Inferior parietal cortex (tissue), 1 donor: ENCODE measurements around the gene CADM2.

Source experiments
- DNase-seq: peaks from one replicate; pipeline ENCODE4 v3.0.0-alpha.2; 2016; ENCODE audit errors: extremely low spot score

Gene CADM2

GRCh38 chr3:84984429-84984828 is 25.6 kb downstream of the CADM2 start:
- no peak for DNase-seq

- DNase-seq = no peak
These were observed 27.0 kb downstream of the CADM2 start for GRCh38 chr3:84985795-84986194.

DNA sequence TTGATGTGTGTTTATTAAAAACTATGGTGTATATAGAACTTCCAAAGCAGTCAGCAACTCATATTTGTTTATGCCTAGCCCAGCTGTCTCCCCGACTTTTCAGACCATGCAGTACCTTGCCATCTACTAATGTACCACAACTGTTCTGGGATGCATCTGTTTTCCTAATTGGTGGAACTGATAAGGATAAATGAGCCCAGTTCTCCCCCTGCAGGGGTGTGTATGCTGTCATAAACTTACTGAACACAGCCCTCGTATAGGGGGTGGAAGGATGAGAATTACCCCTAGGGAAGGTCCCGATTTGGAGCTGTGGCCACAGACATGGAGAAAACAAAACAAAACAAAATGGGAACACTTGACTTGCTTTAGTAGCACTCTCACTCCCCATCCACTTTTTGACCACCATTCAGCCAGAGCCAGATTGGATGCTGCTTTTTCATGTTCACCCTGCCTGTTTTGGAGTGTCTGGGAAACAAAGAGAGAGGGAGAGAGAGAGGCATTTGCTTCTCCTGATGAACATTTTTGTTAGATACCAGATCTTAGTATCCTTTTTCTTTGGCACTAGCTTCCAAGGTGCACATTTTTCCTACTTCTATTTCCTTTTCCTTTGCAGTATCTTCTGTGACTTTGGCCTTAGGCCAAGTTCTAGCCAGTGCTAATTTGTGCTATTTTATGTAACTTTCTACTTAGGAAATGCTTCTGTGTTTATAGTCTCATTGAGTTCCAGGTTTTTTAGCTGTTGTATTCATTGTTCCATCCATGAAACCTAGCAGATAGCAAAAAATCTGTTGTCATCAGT is 29.1 kb downstream of the CADM2 start:
- DNase-seq = no peak

GRCh38 chr3:84989102-84989501 is 30.3 kb downstream of the CADM2 start:
- DNase-seq = no peak

DNA sequence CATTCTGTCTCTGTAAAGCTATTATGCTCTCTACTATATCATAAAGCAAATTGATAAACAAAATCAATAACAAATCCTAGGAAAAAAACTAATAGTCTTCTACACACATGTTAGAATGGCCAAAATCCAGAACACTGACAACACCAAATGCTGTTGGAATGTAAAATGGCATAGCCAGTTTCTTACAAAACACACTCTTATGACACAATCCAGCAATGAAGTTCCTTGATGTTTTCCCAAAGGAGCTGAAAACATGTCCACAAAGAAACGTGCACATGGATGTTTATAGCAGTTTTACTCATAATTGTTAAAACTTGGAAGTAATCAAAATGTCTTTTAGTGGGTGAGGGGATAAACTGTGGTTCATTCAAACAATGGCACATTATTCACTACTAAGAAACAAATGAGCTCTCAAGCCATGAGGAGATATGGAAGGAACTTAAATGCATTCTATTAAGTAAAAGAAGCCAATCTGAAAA is 32.7 kb downstream of the CADM2 start:
- no peak for DNase-seq

- no peak for DNase-seq
These were observed 35.2 kb downstream of the CADM2 start for GRCh38 chr3:84993956-84994355.

- DNase-seq = no peak
These were observed 39.8 kb downstream of the CADM2 start for GRCh38 chr3:84998545-84998944.

DNA sequence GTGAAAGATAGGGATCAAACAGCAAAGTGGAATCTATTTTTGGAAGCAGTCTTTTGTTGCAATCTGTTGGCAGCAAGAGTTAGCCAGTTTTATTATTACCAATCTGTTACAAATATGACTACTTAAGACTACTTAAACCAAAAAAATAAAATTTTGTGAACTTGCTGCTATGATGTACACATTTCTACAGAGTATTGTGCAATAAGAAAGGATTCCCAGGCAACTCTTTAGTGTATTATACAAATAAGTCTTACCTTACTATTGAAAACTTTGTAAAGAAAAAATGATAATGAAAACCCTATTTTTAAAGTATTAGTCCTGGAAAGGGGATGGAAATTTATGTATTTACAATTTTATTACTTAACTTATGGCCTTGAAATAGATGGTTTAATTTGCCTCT is 44.7 kb downstream of the CADM2 start:
- no peak for DNase-seq

DNA sequence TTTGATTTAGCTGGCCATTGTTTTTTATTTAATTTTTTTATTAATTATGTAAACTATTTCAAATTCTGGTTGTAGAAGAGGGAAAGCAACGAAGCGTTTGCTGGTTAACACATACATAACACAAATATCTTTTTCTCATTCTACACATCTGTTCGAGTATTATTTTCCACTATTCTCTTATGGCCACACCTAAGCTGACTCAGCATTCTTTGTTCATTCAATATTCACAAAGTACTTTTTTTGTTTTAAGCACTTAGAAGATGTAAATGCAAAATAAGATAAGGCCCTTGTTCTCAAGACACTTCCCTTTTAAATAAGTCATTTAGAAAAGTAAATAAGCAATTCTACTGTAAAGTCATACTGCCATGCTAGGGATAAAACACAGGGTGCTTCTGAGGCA is 45.4 kb downstream of the CADM2 start:
- DNase-seq = no peak

GRCh38 chr3:85005946-85006345 is 47.2 kb downstream of the CADM2 start:
- no peak for DNase-seq

GRCh38 chr3:85007195-85008094 is 48.7 kb downstream of the CADM2 start:
- no peak for DNase-seq

- no peak for DNase-seq
These were observed 62.0 kb downstream of the CADM2 start for GRCh38 chr3:85020828-85021227.

GRCh38 chr3:85030052-85030451 is 71.3 kb downstream of the CADM2 start:
- DNase-seq = no peak

DNA sequence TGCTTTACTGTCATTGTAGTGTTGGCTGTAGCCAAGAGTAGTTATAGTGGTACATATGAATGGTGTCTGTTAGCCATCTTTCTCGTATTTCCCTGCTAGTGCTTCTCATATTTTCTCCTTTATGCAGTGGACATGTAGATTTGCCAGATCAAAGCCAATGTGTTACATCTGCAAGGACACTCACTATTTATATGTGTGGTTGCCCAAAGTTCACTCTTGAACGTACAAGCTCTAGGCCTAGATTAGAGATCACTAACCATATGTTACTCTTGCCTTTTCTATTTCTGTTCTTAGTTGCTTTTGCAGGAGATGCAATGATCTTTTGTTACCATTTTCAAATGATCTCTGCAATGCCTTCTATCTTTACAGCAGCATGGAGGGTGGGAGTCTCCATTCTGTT is 78.4 kb downstream of the CADM2 start:
- DNase-seq = no peak

DNA sequence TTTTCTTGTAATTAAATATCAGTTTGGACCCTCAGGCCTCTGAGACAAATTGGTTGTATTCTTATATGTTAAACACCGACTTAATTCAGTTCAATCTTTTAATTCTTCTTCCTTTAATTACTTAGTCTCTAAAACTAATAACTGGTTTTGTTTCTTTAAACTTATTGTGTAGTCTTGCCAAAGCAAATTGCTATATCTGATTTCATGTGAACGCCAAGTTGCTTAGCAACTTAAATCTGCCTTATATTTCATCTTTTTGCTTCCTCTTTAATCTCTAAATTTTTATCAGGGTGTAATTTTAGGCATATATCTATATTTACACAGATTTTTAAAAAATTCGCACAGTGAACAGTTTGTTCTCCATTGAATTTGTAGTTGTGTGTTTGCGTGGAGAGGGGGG is 82.2 kb downstream of the CADM2 start:
- DNase-seq = no peak

DNA sequence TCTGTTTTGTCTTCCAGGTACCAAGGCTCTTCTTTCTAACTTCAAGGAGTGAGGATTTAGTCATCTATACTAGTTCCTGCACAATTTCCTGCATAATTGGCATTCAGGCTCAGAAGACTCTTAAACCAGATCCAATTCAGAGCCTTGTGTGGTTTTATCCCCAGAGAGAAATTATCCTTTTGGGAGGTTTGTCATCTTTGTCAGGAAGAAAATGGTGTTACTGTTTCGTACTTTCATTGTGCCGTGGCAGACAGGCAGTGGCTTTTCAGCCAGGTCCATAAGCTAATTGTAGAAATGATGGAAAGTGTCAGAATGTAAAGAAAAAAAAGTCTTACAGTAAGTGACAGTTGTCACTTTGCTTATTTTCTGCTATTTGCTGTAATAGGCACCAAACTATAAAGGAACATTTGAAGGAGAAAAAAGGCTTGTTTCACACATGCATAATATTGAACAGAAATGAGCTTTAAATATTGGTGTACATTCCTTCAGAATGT is 82.8 kb downstream of the CADM2 start:
- DNase-seq = no peak

DNA sequence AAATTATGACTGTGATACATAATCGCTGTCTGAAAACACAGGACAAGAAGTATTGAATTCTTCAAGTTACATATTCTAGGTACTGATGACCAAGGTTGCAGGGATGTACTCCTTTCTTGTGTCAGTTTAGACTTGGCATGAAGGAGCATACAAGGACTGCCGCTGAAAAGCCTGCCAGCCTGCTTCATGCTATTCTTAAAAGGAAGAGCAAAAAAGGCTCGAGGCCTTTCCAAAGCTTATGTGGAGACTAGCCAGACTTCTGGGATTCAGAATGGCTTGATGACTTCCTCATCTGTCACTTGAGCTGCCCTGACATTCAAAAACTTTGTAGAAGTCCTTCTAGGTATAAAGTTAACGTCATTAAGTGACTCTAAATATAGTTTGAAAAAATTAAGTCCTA is 92.0 kb downstream of the CADM2 start:
- DNase-seq = no peak

GRCh38 chr3:85051786-85052185 is 93.0 kb downstream of the CADM2 start:
- DNase-seq = no peak

- no peak for DNase-seq
These were observed 94.8 kb downstream of the CADM2 start for GRCh38 chr3:85053626-85054025.

GRCh38 chr3:85054579-85054978 is 95.8 kb downstream of the CADM2 start:
- no peak for DNase-seq

DNA sequence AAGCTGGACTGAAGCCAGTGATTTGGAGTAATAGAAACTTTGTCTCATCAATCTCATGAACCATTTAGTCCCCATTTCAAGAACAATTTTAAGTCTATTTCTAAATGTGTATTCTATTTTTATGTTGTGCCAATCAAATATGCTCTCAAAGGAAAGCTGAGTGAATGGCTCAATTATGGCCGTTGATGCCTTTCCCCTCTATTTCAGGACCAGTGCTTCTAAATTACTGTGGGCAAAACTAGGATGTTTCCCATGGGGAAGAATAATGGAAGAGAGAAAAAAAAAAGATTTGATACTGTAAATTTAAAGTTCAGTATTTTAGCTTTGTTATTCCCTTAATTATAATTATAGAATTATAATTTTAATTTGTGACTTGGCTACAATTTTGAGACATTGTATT is 110.1 kb downstream of the CADM2 start:
- no peak for DNase-seq

DNA sequence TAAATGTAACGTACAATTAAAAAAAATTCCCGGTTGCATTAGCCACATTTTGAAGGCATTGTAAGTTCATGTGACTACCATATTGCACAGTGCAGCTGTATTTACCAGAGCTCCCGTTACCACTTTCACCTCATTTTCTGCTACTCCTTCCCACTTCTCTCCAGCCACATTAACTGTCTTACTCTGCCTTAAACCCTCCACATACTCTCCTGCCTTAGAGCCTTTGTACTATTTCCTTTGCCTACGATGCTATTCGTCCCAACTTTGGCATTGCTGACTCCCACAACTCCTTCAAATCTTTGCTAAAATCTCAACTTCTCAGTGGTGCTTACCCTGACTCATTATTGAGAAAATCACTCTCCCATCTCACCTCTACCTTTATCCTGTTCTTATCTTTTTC is 115.2 kb downstream of the CADM2 start:
- no peak for DNase-seq

DNA sequence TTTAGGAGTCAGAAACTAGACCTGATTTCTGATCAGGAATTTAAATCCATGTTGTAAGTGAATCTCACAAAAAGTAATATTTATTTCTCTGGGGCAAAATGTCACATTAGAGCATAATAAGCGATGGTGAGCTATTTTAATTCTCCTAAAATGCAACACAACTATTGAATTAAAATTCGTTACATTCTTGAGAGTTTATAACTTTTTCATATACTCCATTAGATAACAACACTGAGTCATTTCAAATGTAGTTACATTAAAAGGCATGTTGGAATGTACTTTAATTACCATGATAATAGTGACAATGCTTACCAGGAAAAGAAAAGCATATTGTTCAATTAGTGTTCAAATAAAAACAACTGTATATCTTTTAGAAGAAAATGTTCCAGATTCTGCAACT is 116.9 kb downstream of the CADM2 start:
- no peak for DNase-seq
